NCI-H82 treated with DMSO at 0.1 percent for 48 hours (cell line): ENCODE data around the gene GET4.

Experiments used
- DNase-seq: peaks from one replicate; lab custom pipeline; 2025; ENCODE audit not compliant: unreplicated experiment; lab: John Stamatoyannopoulos, UW

The GET4 gene

DNA sequence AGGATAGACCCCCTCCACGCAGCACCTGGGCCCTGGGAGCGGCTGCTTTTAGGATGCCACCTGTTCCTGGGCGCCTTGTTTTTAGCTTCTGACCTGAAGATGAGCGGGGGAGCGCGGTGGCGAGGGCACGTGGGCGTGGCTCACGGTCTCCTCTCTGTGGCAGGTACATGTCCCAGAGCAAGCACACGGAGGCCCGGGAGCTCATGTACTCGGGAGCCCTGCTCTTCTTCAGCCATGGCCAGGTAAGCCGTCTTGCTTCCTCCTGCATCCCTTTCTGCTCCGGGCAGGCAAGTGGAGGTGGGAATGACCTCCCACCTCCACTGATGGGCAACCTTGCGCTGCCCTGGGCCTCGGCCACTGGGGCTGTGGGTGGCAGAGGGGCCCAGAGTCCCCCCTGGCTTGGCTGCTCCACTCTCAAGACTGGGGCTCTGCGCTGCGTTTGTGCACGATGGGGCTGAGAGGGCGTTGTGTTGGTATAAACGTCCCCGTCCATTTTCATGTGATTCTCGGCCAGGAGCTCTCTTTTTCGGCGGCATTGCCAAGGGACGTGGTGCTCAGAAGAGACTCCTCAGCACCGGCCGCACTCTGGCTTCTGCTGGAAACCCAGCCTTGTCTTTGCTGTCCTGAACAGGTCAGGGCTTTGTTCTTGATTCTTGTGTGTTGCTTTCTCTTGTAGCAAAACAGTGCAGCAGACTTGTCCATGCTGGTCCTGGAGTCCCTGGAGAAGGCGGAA is 9.7 kb downstream of the GET4 start:
- DNase-seq = no peak

DNA sequence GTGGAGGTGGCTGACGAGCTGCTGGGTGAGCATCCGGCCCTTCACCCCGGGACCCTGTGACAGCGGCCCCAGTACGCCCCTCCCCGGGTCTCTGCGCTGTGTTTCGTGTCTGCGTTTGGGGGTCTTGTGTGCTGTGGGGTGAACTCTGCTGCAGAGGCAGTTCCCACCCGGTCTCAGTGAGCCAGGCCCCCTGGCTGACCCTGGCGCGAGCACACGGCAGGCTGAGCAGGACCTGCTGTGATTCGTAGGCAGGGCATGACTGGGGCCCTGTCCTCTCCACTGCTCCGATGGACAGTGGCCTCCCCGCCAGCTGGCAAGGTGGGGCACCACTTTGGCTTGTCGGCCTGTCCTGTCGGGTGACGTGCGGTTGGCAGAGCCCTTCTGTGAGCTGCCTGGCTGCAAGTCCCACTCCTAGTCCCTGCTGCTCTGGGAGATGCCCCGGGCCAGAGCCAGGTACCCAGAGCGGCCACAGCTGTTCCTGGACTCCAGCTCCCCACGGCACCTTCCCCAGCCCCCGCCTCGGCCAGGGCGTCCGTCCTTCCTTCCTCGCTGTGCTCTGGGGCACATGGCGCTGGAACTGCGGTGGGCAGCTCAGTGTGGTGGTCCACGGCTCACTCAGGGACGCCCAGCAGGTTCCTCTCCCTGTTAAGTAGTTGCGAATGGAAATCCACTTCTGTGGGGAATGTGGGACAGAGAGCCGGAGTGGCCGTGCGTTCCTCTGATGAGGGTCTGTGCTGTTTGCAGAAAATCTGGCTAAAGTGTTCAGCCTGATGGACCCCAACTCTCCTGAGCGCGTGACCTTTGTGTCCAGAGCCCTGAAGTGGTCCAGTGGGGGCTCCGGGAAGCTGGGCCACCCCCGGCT is 10.5 kb downstream of the GET4 start:
- no peak for DNase-seq

DNA sequence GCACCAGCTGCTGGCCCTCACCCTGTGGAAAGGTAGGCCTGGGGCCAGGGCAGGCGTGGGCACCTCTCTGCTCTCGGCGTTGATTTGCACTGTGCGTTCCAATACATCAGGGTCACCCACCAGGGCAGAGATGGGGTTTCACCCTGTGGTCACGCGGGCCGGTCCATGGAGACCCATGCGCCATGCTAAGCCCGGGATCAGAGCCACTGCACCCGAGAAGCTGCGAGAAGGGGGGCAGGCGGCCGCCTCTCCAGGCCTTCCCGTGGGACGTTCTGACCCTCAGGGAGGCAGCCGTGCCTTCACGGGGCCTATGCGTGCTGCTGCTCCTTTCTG is 11.1 kb downstream of the GET4 start:
- no peak for DNase-seq

DNA sequence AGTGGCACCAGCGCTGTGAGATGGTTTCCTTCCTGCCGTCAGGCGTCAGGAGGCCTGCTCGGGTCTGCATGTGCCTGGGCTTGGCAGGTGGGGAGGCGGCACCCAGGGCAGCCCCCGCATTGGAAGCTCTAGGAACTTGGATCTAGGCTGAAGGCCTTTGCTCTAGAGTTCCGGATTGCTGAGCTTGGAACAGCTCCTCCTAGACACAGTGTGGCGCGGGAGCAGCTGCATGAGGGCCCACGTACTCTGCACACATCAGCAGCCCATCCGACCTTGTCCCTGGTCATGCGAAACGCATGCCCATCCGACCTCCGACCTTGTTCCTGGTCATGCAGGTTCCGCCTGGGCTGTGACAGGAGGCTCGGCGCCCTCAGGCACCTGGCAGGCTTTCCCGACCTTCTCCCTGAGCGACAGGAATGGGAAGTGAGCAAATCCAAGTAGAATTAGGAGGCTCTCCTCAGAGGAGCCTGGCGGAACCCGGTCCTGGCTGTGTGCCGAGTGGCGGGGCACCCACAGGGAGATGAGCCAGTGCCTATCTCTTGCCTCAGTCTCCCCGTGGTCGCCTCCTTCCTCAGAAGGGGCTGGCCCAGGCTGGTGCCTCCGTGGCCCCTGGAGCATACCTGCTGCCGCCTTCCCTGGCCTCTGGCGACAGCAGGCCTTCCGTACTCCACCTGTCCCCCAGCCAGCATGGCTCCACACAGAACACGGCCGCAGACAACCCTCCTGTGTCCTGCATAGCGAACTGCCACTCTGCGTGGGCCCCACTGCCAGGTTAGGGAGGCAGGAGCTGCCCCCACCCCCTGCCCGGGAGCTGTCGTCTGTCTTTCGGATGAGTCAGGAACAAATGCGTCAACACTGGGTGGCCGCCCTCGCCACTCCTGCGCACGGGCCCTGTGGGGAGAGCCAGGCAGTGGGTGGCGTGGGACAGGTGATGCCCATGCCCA is 12.0 kb downstream of the GET4 start:
- no peak for DNase-seq

DNA sequence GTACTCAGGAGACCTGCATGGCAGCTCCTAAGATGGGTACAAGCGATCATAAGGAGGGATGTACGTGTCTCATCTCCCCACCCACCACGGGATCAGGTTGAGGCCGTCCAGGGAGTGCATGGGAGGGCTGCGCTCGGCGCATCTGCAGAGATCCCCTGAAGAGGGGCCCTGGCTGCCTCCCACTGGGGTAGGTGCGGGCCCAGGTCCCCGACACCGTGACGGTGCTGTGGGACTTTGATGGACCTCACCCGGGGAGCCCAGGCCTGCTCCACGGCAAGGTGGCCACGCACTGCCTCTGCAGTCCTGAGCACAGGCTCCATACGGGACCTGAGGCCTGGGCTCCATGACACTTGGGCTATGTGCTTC is 12.7 kb downstream of the GET4 start:
- DNase-seq = no peak

DNA sequence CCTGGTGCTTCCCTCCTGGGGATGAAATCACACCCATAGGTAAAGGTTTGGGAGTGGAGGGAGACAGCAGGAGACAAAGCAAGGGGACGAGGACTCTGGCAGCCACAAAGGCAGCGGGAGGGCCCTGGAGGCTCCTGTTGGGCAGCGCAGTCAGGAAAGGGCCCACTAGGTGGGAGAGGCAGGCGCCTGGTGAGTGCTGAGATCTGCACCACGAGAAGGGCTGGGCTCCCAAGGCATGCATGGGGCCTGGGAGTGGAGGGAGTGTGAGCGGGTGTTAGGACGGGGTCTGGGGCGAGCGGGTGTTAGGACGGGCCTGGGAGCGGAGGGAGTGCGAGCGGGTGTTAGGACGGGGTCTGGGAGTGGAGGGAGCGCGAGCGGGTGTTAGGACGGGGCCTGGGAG is 13.0 kb downstream of the GET4 start:
- no peak for DNase-seq

DNA sequence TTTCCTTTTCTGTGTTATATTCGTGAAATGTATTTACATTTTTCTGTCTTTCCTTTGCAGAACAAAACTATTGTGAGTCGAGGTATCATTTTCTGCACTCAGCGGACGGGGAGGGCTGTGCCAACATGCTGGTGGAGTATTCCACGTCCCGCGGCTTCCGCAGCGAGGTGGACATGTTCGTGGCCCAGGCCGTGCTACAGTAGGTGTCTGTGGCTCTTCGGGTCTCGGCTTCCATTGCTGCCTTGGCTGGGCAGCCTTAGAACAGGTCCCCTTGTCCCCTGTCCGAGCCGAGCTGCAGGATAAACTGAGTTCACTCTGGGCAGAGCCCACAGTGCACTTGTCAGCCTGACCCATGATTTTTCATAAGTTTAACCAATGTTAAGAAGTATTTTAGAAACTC is 14.5 kb downstream of the GET4 start:
- DNase-seq = no peak

DNA sequence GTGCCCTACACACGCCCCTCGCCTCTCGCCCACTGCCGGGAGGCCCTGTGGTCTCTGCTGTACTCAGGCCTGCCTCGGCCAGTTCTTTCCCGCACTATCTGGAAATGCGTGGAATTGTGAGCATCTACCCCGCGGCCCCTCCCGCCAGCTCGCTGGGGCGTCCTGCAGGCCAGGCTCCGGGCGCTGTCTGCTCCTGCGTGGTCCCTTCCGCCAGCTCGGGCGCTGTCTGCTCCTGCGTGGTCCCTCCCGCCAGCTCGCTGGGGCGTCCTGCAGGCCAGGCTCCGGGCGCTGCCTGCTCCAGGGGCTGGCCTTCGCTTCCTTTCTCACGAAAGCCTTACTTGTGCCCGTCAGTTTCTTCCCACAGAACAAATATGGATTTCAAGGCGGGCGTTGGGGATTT is 14.9 kb downstream of the GET4 start:
- DNase-seq = no peak

DNA sequence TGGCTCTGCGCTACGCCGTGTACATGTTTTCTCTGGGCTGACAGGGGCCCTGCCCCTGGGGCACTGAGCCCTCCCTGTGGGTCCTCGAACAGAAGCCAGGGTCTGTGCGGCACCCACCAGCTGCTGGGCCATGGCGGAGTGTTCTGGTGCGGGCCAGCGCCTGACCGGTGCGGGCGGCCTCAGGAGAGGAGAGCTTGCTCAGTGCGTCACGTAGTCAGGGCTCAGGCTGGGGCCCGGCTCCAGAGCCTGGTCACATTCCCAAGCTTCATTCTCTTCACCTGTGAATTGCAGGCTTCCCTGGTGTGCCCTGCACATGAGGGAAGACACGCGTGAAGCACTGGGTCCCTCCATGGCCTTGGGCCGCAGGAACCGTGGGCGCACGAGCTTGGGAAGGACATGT is 15.5 kb downstream of the GET4 start:
- no peak for DNase-seq

DNA sequence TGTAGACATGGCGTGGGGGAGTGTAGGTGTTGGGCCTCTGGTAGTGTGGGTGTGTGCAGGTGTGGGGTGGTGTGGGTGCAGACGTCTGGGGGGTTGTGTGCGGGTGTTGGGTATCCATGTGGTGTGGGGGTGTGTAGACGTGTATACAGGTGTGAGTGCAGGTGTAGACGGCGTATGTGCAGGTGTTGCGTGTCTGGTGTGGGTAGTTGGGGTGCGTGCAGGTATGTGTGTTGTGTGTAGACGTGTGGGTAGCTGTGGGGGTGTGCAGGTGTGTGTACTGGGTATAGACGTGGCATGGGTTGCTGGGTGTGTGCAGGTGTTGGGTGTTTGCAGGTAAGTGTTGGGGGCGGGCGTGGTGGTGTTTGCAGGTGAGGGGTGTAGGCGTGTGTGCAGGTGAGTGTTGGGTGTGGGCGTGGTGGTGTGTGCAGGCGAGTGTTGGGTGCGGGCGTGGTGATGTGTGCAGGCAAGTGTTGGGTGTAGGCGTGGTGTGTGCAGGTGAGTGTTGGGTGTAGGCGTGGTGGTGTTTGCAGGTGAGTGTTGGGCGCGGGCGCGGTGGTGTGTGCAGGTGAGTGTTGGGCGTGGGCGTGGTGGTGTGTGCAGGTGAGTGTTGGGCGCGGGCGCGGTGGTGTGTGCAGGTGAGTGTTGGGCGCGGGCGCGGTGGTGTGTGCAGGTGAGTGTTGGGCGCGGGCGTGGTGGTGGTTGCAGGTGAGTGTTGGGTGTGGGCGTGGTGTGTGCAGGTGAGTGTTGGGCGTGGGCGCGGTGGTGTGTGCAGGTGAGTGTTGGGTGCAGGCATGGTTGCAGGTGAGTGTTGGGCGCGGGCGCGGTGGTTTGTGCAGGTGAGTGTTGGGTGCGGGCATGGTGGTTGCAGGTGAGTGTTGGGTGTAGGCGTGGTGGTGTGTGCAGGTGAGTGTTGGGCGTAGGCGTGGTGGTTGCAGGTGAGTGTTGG is 16.6 kb downstream of the GET4 start:
- DNase-seq = no peak

DNA sequence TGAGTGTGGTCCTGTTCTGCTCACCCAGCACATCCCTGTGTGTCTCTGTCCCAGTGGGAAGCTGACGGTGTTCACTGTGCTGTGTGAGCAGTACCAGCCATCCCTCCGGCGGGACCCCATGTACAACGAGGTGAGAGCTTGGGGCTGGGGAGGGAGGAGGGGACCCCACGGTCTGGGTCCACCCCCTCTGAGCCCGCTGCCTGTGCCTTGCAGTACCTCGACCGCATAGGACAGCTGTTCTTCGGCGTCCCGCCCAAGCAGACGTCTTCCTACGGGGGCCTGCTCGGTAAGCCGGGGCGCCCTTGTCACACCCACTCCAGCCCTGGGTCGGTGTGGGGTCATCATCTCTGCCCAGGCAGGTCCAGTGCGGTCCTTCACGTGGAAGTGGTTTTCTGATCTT is 17.3 kb downstream of the GET4 start:
- DNase-seq = no peak

DNA sequence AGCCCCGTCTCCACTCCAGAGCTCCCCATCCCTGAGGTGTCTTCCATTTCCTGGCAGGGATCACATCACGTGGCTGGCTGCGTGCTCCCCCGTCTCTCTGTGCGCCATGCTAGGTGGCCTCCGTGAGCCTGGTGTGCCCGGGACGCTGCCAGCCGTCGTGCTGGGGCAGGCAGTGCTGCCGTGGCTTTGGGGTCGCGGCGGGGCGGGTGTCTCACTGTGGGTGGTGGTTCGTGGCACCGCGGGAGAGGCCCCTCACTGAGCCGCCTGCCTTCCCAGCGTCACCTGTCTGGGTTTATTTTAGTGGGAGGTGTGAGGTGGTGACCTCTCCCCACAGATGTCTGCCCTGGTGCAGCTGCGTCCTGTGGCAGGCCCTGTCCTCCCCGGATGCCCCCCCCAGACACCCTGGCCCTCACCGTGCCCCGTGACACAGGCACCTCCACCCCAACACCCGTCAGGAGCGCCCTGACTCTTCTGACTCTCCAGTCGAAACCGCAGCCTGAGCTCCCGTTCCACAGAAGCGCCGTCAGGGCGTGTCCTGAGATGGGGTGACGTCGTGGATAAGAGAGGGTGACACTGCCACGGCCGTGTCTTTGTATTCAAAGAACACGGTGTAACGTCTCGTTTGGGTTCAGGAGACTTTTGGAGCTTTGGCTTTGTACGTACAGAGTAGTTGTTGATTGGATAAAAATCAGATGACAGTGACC is 18.0 kb downstream of the GET4 start:
- no peak for DNase-seq

DNA sequence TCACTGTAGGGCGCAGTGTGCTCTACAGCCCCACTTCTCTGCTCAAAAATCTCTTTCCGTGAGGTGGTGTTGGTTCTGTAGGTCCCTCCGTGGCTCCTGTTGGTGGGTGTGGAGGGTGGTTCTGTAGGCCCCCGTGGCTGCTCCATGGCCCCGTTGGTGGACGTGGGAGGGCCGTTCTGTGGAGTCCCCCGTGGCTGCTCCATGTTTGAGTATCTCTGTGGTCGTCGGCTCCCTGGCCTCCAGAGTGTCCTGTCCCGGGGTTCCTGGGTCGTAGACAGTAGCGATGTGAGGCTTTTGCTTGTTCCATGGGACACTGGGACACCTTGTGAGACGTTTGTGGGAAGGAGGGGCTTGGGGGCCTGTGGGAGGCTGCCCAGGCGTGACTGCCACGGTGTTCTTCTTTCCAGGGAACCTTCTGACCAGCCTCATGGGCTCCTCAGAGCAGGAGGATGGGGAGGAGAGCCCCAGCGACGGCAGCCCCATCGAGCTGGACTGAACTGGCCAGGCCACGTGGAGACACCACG is 18.6 kb downstream of the GET4 start:
- DNase-seq = no peak

DNA sequence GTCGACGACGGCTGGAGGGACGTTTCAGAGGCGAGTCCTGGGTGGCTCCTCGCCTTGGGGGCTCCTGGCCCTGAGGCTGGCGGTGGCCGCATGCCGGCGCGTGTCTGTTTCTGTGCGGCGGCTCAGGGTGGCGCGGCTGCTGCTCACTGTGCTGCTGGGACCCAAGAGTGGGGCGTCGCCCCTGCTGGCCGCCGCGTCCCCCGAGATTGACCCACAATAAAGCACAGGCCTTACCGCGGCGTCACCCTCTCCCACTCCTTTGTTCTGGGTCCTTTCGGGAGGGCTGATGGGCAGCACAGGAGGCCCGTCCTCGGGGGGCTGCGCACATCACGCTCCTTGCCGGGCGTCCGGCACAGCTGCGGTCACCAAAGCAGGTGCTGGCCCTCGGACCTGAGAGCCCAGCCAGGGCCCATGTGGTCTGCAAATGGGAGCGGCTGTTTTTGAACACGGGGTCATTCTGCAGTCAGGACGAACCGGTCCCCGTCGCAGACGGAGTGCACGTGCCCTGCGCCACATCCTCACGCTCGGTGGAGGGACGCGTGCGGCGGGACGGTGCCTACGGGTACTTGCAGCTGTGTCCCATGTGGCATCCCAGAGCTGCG is 19.2 kb downstream of the GET4 start:
- no peak for DNase-seq

DNA sequence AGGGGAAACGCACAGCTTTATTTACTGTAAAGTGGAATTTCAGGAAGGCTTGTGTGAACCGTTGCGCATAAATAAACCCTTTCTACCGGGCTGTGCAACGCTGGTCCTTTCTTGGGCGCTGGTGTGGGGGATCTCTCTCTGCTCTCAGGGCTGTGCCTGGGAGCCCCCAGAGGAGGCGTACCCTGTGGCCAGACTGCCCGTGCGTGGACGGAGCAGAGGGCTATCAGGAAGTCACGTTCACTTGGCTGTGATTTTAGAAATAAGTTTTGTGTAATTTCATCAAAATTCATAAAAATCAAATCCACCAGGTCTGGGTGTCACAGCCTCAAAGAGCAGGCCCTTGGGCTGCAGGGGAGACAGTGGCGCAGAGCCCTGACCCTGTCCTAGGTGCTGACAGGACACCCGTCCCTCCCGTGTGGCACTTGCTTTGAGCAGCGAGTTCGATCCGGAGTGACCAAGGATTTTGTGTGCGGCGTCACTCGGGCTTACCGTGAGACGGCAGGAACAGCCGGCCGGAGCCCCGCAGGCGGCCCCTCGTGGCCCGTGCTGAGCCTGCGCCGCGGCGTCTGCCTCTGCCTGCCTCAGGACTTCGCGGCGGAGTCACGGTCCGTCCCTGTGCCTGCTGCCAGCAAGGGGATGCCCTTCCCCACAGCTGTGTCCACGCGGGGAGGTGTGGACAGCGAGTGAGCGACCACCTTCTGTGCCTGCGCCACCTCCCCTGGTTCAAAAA is 20.2 kb downstream of the GET4 start:
- DNase-seq = no peak

DNA sequence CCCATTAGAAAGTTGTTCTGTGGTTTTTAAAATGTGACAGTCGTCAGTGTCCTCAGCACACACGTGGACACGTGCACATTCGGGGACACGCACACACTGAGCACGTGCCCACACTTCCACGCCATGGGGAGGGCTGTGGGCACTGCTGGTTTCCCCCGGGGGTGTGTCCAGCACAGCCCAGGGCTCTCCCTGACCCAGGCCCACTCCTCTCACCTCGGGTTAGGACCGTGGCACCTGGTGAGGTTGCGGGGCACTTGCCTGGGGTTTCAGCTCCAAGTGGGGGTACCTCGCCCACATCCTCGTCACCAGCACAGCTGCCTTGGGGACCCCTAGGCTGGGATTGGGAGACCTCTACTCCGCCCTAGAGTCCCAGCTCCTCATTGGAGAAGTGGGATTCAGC is 20.7 kb downstream of the GET4 start:
- no peak for DNase-seq

DNA sequence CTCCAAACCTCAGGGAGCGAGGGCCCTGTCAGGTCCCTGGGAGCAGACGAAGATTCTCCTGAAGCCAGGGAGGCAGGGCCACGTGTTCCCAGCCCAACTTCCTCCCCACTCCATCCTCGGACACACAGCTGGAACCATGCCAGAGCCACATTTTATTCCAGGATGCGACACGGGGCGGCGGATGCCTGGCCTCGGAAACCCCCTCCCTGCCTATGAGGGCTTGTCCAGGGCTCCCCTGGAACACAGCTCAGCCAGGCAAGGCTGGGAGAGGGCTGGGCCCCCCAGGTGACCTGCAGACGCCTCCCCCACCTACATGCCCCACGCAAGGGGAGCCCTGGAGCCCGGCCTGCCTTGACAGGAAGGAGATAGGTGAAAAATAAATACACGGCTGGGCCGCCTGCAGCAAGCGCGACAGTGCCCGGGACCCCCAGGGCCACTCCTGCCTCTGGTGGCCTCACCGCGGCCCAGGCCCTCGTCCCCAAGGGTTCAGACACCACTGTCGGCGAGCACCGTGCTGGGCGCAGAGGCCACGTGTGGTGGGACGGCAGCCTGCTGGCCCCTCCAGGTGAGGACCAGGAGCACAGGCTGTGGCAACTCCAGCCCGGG is 21.5 kb downstream of the GET4 start:
- no peak for DNase-seq

DNA sequence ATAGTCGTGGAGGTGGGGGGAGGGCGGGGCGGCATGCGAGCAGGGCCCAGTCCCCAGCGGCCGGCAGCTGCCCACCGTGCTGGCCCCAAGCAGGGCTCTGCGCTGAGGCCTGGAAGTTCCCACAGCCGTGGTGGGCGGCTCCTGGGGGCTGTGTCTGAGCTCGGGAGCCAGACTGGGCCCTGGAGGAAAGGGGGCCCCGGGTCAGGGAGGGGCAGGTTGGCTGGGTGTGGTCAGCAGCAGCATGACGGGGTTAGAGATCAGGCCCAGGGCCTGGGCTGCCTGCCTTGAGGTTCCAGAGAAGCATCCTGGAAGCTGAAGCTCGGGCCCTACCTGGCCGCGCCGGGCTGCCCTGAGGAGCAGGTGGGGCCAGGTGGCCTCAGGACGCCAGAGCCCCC is 22.1 kb downstream of the GET4 start:
- DNase-seq = no peak
